NCI-H1105 (cell line): Measurements from ENCODE around the gene CNNM4.
A peak's percentile ranks its signal among the peaks of the same experiment; 100 is the strongest.

Source experiments
- DNase-seq: peaks from one replicate; lab custom pipeline; 2025; lab: John Stamatoyannopoulos, UW

Gene CNNM4

GRCh38 chr2:96760036-96760985, at the start of gene CNNM4:
CNNM4 (plus strand) TSS chr2:96760902; CDS start chr2:96761000, 98 bp downstream.
- DNase-seq: peak; percentile 89

GRCh38 chr2:96710985-96711384, 49.7 kb upstream of the CNNM4 start:
- no peak for DNase-seq

DNA sequence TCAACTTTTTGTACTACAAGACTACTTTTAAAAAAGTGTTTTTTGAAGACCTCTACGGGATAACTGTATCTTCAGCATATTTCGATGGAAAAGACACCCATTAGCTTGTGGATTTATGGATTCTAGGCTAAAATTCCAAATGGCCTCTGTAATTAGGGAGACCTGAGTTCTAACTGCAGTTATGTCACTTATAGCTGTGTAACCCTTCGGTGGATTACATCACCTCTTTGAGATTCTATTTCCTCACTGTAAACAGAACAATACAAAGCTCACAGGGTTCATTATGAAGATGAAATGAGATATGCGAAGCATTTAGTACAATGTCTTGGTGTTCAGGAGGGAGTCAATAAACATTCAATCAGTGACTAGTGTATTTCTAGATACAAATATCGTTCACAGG, 45.0 kb upstream of the CNNM4 start:
- DNase-seq: no peak

DNA sequence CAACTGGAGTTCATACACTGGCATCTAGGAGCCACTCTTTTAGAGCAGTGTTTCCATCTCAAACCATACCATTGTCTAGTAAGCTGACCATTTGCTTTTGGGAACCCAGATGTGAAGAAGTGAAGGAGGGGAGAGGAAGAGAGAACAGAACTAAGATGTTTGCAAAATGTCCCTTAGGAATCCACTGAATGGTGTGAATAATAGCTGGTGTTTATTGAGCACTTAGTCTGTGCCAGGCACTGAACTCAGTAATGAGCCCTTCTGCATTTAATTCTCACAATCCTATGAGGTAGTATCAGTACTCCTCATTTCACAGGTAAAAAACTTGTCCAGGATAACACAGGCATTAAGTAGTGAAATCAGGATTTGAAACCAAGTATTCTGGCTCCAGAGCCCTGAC, 44.3 kb upstream of the CNNM4 start:
- DNase-seq: no peak

GRCh38 chr2:96726131-96726530, 34.6 kb upstream of the CNNM4 start:
- no peak for DNase-seq

GRCh38 chr2:96727431-96727830, 33.3 kb upstream of the CNNM4 start:
- no peak for DNase-seq

DNA sequence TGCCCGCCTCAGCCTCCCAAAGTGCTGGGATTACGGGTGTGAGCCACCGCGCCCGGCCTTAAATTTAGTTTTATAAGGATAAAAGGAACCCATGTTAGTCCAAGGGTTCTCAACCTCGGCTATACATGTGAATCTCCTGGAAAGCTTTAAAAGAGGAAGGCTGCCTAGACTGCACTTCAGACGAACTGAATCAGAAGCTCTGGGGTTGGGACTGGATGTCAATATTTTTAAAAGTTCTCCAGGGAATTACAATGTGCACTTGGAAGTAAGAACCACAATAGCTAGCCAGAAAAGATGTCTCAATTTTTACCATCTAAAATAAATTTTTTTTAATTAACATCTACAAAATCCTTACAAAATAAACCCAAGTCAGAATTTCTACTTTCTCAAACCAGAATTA, 31.0 kb upstream of the CNNM4 start:
- DNase-seq: no peak

GRCh38 chr2:96730212-96730611, 30.5 kb upstream of the CNNM4 start:
- DNase-seq: no peak

DNA sequence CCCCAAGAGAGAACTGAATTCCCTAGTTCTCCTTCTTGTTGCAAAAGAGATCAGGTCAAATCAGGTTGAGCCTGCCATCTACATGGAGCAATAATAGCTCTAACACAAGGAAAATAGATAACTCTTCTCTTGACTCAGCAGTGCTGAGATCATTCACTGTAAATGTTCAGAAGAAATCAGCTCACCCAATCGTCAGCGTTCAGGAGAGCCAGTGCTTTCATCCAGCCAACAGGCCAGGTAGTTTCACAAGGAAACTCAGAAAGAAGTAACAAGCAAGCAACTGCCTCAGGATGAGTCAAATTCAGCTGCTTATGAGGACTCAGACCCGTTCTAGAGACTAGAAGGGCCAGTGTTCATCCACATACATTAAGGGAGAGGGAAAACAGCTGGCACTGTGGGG, 26.8 kb upstream of the CNNM4 start:
- DNase-seq: no peak

- DNase-seq: peak; percentile 69
Observed at GRCh38 chr2:96734880-96735583, 25.7 kb upstream of the CNNM4 start.

GRCh38 chr2:96737251-96737650, 23.5 kb upstream of the CNNM4 start:
- no peak for DNase-seq

DNA sequence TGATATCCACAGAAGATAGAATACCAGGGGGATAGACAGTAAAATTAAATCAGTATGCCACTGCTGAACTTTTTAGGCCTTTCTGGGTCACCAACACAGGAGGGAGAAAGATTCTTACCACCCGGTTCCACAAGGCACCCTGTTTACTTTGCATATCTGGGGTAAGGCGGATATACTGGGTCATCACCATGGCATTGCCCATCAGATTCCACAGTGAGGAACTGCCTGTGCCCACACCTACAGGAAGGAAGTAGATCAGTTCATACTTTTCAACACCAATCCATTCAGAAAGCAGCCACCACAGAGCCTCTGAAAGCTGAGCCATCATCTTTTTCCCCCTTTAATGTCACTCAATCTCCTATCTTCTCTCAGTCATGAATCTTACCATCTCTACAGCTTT, 22.9 kb upstream of the CNNM4 start:
- DNase-seq: no peak

- DNase-seq: no peak
Observed at GRCh38 chr2:96739076-96739632, 21.5 kb upstream of the CNNM4 start.

GRCh38 chr2:96739633-96740428, 20.9 kb upstream of the CNNM4 start, which contains the start of gene LMAN2L:
LMAN2L (minus strand) TSS chr2:96740064; CDS start chr2:96740040, 24 bp downstream.
- DNase-seq: peak; percentile 92

DNA sequence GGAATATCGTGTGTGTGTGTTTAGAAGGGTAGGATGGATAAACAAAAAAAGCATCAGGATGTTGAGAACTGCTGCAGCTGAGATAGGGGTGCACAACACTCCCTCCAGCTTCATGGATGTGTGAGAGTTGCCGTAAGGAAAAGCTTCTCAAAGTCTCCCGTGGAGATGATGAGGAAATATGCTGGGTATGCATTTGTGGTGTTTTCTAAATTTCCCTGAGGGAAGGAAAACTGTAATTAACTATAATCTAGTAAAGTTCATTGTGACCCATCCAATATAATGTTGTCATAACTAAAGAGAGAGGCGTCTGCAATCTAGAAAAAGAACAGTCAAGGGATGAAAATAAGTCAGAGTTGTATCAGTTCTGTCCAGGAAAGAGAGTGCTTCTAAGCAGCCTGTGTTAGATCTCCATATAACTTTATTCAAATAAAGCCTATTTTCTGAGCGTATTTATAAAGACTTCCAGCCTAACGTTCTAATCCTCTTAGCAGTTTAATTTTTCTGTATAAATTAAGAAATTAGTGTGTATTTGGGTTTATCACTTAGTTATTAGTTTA, 13.6 kb upstream of the CNNM4 start:
- DNase-seq: no peak

GRCh38 chr2:96751800-96752199, 8.9 kb upstream of the CNNM4 start:
- DNase-seq: no peak

DNA sequence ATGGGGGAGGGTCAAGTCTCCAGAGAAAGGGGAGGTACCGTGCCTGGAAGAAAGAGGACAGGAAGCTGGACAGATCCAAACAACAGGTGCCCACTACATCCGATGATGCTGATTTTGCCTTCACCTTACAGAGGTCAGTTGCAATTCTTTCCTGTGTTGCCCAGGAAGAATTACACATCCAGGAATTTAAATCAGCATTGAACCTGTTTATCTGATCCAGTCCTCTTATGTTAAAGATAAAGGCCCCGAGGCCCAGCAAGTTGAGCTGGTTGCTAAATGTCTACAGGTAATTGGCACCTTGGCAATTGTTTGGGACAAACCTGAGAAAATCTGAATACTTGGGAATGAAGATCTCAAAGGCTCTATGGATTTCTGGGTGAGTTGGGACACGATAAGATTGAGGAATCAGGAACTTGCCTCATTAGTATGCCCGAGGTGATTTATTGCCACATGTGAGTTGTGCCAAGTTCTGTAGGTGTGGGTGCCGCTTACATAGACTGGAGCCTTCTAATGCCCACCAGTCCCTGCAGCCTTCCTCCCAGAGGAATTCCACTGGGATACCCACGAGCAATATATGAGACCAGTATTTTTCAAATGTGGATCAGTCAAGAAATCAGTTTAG, 6.9 kb upstream of the CNNM4 start:
- DNase-seq: no peak

DNA sequence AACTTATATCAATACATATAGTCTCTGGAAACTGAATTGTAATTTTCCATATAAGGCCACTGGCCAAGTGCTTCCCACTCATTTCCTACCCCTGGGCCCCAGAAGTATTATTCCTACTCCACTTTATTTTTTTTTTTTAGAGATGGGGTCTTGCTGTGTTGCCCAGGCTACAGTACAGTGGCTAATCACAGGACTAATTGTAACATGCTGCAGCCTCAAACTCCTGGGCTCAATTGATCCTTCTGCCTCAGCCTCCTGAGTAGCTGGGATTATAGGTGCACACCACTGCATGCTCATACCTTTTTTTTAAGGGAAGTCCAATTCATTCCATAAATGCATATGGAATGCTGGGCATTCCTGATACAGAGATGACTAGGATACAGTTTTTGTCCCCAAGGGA, 6.4 kb upstream of the CNNM4 start:
- DNase-seq: no peak

DNA sequence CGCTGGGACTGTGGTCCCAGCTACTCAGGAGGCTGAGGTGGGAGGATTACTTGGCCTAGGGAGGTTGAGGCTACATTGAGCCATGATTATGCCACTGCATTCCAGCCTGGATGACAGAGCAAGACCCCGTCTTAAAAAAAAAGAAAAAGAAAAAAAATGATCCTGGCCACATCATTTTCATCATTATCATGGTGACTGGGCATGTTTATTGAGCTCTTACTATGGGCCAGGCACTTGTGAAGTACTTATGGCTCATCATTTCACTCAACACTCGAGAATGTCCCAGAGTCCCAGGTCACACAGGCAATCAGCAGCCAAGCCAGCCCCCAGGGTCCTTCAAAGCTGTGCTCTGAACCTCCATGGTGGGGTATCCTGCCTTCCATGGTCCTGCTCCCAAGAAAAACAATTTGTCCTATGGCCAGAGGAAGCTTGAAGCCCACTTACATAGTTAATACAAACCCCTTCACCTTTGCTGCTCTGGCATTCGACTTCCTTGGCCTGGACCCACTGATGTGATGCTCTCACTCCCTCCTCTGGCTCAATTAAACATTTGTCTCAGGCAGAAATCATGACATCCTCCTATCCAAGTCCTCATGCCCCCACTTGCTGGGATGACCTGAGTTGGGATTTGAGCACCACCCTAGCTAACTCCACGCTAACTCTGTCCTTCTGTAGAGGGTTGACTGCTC, 3.8 kb upstream of the CNNM4 start:
- no peak for DNase-seq

DNA sequence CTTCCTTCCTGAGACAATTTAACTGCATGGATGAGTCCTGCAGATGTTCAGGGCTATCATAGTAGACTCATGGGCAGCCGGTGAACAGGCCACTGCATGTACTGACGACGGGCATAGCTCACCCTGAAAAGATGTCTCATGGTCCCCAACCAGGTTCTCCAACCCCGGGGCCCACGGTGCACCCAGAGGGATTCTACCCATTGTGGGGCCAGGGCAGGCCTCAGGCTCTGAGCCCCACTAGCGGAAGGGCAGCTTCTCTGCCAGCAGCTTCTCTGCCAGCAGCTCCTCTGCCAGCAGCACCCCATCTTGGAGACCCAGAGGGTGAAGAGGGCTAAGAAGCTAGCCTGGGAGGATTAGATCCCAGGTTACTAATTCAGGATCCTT, 3.2 kb upstream of the CNNM4 start:
- no peak for DNase-seq

- no peak for DNase-seq
Observed at GRCh38 chr2:96758987-96759386, 1.7 kb upstream of the CNNM4 start.
